Measurements from ENCODE around the gene ATXN2L.
A peak's percentile ranks its signal among the peaks of the same experiment; 100 is the strongest.

Gene ATXN2L

GRCh38 chr16:28863929-28864793 is 41.4 kb downstream of the ATXN2L start:
- H3K4me1 ChIP-seq (ENCODE audit: control insufficient read depth, low read length): peaks cover 24% of the 10 kb centered on the region
- no peaks in the 10 kb centered on the region for H3K27me3 ChIP-seq (ENCODE audit: control insufficient read depth, low read length)
- no peaks in the 10 kb centered on the region for H3K9me2 ChIP-seq (replicated peaks; ENCODE audit: control insufficient read depth, low read length)
- no peak for TF ChIP-seq EZH2phosphoT487 (IDR thresholded peaks at IDR 0.05; ENCODE audit: borderline replicate concordance, low read length)
- TF ChIP-seq, protein P1, sequence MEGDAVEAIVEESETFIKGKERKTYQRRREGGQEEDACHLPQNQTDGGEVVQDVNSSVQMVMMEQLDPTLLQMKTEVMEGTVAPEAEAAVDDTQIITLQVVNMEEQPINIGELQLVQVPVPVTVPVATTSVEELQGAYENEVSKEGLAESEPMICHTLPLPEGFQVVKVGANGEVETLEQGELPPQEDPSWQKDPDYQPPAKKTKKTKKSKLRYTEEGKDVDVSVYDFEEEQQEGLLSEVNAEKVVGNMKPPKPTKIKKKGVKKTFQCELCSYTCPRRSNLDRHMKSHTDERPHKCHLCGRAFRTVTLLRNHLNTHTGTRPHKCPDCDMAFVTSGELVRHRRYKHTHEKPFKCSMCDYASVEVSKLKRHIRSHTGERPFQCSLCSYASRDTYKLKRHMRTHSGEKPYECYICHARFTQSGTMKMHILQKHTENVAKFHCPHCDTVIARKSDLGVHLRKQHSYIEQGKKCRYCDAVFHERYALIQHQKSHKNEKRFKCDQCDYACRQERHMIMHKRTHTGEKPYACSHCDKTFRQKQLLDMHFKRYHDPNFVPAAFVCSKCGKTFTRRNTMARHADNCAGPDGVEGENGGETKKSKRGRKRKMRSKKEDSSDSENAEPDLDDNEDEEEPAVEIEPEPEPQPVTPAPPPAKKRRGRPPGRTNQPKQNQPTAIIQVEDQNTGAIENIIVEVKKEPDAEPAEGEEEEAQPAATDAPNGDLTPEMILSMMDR (IDR thresholded peaks at IDR 0.05; ENCODE audit: low read depth, low read length, poor library complexity, severe bottlenecking): no peak
- peak overlapping the region; percentile 88 for H3K4me2 ChIP-seq (ENCODE audit: low read length)
- H3K27ac ChIP-seq (ENCODE audit: low read depth, low read length): peak overlapping the region; percentile 90
- peaks cover 56% of the 10 kb centered on the region for H3K79me2 ChIP-seq (ENCODE audit: control insufficient read depth, low read length)
- no peaks in the 10 kb centered on the region for H4K20me1 ChIP-seq (ENCODE audit: control insufficient read depth, insufficient read depth, low read depth, low read length)
- peaks cover 7% of the 10 kb centered on the region for H3F3A ChIP-seq (ENCODE audit: control insufficient read depth, insufficient read depth)
- peak overlapping the region; percentile 100 for H3K4me3 ChIP-seq (ENCODE audit: low read length)
- no peaks in the 10 kb centered on the region for H3K9me3 ChIP-seq (ENCODE audit: control insufficient read depth, insufficient read depth, low read length)
- peaks cover 23% of the 10 kb centered on the region for H3K36me3 ChIP-seq (ENCODE audit: control insufficient read depth, low read length)

- Histone ChIP-seq H4K20me1 (ENCODE audit: control insufficient read depth, insufficient read depth, low read depth, low read length) (no peaks in the 10 kb centered on the region), H3K27me3 (ENCODE audit: control insufficient read depth, low read length) (no peaks in the 10 kb centered on the region), H3K79me2 (ENCODE audit: control insufficient read depth, low read length) (peaks cover 56% of the 10 kb centered on the region)
Observed at GRCh38 chr16:28865001-28865688, 42.3 kb downstream of the ATXN2L start.

GRCh38 chr16:28865722-28866453 is 43.1 kb downstream of the ATXN2L start:
- H3K27ac ChIP-seq (ENCODE audit: low read depth, low read length): no peak overlapping the region
- peaks cover 2% of the 10 kb centered on the region; the same call in 1 of the 2 replicates for H3F3A ChIP-seq (ENCODE audit: control insufficient read depth, insufficient read depth)
- TF ChIP-seq EZH2phosphoT487 (IDR thresholded peaks at IDR 0.05; ENCODE audit: borderline replicate concordance, low read length): no peak
- TF ChIP-seq, protein P1 (IDR thresholded peaks at IDR 0.05; ENCODE audit: low read depth, low read length, poor library complexity, severe bottlenecking): no peak
- H3K4me1 ChIP-seq (ENCODE audit: control insufficient read depth, low read length): peaks cover 24% of the 10 kb centered on the region
- H3K36me3 ChIP-seq (ENCODE audit: control insufficient read depth, low read length): peaks cover 35% of the 10 kb centered on the region
- peaks cover 56% of the 10 kb centered on the region for H3K79me2 ChIP-seq (ENCODE audit: control insufficient read depth, low read length)
- H3K4me2 ChIP-seq (ENCODE audit: low read length): no peak overlapping the region
- no peaks in the 10 kb centered on the region for H4K20me1 ChIP-seq (ENCODE audit: control insufficient read depth, insufficient read depth, low read depth, low read length)
- H3K4me3 ChIP-seq (ENCODE audit: low read length): no peak overlapping the region
- H3K9me2 ChIP-seq (replicated peaks; ENCODE audit: control insufficient read depth, low read length): no peaks in the 10 kb centered on the region
- H3K9me3 ChIP-seq (ENCODE audit: control insufficient read depth, insufficient read depth, low read length): no peaks in the 10 kb centered on the region
- H3K27me3 ChIP-seq (ENCODE audit: control insufficient read depth, low read length): no peaks in the 10 kb centered on the region

More at GRCh38 chr16:28865001-28865688, 42.3 kb downstream of the ATXN2L start:
- H3K9me3 ChIP-seq (ENCODE audit: control insufficient read depth, insufficient read depth, low read length): no peaks in the 10 kb centered on the region
- peaks cover 24% of the 10 kb centered on the region for H3K4me1 ChIP-seq (ENCODE audit: control insufficient read depth, low read length)
- TF ChIP-seq, protein P1 (IDR thresholded peaks at IDR 0.05; ENCODE audit: low read depth, low read length, poor library complexity, severe bottlenecking): no peak
- TF ChIP-seq EZH2phosphoT487 (IDR thresholded peaks at IDR 0.05; ENCODE audit: borderline replicate concordance, low read length): no peak
- no peak overlapping the region for H3K27ac ChIP-seq (ENCODE audit: low read depth, low read length)
- H3K4me2 ChIP-seq (ENCODE audit: low read length): peak overlapping the region; percentile 88
- H3K36me3 ChIP-seq (ENCODE audit: control insufficient read depth, low read length): peaks cover 33% of the 10 kb centered on the region
- H3F3A ChIP-seq (ENCODE audit: control insufficient read depth, insufficient read depth): peaks cover 2% of the 10 kb centered on the region; the same call in 1 of the 2 replicates
- H3K4me3 ChIP-seq (ENCODE audit: low read length): peak overlapping the region; percentile 100
- H3K9me2 ChIP-seq (replicated peaks; ENCODE audit: control insufficient read depth, low read length): no peaks in the 10 kb centered on the region

All from DOHH2 (cell line).